Measurements from ENCODE around the gene THUMPD2.
"Not testable (repeated sequence)": the region's sequence is repeated elsewhere in the genome, so short reads cannot be mapped to it uniquely, and the experiment has no call there.

The THUMPD2 gene

GRCh38 chr2:39728941-39729351 is 50.1 kb downstream of the THUMPD2 start:
- peak; percentile 45 for TF ChIP-seq CTCF (IDR thresholded peaks at IDR 0.05; ENCODE audit: low read depth, low read length)
- no peak for DNase-seq (ENCODE audit: extremely low read depth, low read depth)

- not testable (repeated sequence) for DNase-seq (ENCODE audit: extremely low read depth, low read depth)
These were observed 51.0 kb downstream of the THUMPD2 start for GRCh38 chr2:39728085-39728484.

- no peak for TF ChIP-seq CTCF (IDR thresholded peaks at IDR 0.05; ENCODE audit: low read depth, low read length)
- DNase-seq (ENCODE audit: extremely low read depth, low read depth): no peak
These were observed 53.7 kb downstream of the THUMPD2 start for GRCh38 chr2:39725401-39725800.

GRCh38 chr2:39724828-39725144 is 54.3 kb downstream of the THUMPD2 start:
- DNase-seq (ENCODE audit: extremely low read depth, low read depth): no peak
- no peak for TF ChIP-seq CTCF (IDR thresholded peaks at IDR 0.05; ENCODE audit: low read depth, low read length)

GRCh38 chr2:39723946-39724827 is 54.9 kb downstream of the THUMPD2 start:
- no peak for TF ChIP-seq CTCF (IDR thresholded peaks at IDR 0.05; ENCODE audit: low read depth, low read length)
- no peak for DNase-seq (ENCODE audit: extremely low read depth, low read depth)

- no peak for TF ChIP-seq CTCF (IDR thresholded peaks at IDR 0.05; ENCODE audit: low read depth, low read length)
These were observed 55.6 kb downstream of the THUMPD2 start for GRCh38 chr2:39723497-39723896.

GRCh38 chr2:39720970-39721369 is 58.1 kb downstream of the THUMPD2 start:
- no peak for DNase-seq (ENCODE audit: extremely low read depth, low read depth)
- no peak for TF ChIP-seq CTCF (IDR thresholded peaks at IDR 0.05; ENCODE audit: low read depth, low read length)

More at GRCh38 chr2:39723497-39723896, 55.6 kb downstream of the THUMPD2 start:
- DNase-seq (ENCODE audit: extremely low read depth, low read depth): no peak

GRCh38 chr2:39719317-39719716 is 59.7 kb downstream of the THUMPD2 start:
- TF ChIP-seq CTCF (IDR thresholded peaks at IDR 0.05; ENCODE audit: low read depth, low read length): no peak
- no peak for DNase-seq (ENCODE audit: extremely low read depth, low read depth)
